ENCODE measurements around the gene ACOT12.

Gene ACOT12

GRCh38 chr5:81429985-81430384 lies 36.1 kb upstream of the ACOT12 start (continued):
- no peak for TF ChIP-seq PATZ1 (CRISPR knock-in tag; IDR thresholded peaks at IDR 0.05; ENCODE audit: borderline replicate concordance)
- TF ChIP-seq ZNF565 (CRISPR knock-in tag; conservative IDR thresholded peaks at IDR 0.05; ENCODE audit: low read depth), result no peak
- TF ChIP-seq SNAI2 (CRISPR knock-in tag; IDR thresholded peaks at IDR 0.05), result no peak
- TF ChIP-seq GLIS3 (CRISPR knock-in tag; IDR thresholded peaks at IDR 0.05), result no peak
- no peak for TF ChIP-seq ARNTL (CRISPR knock-in tag; IDR thresholded peaks at IDR 0.05; ENCODE audit: borderline replicate concordance, low read depth)
- no peak for TF ChIP-seq ZC3H10 (CRISPR knock-in tag; IDR thresholded peaks at IDR 0.05)
- TF ChIP-seq TOX (CRISPR knock-in tag; IDR thresholded peaks at IDR 0.05; ENCODE audit: borderline replicate concordance), result no peak
- TF ChIP-seq OSR1 (CRISPR knock-in tag; IDR thresholded peaks at IDR 0.05), result no peak
- TF ChIP-seq CSRNP3 (CRISPR knock-in tag; IDR thresholded peaks at IDR 0.05), result no peak

GRCh38 chr5:81429363-81429762 lies 35.4 kb upstream of the ACOT12 start:
- no peak for ATAC-seq
- TF ChIP-seq ZFP3 (CRISPR knock-in tag; IDR thresholded peaks at IDR 0.05) (no peak), ZNF70 (CRISPR knock-in tag; IDR thresholded peaks at IDR 0.05) (no peak), ARNTL (CRISPR knock-in tag; IDR thresholded peaks at IDR 0.05; ENCODE audit: borderline replicate concordance, low read depth) (no peak), TCF4 (CRISPR knock-in tag; IDR thresholded peaks at IDR 0.05; ENCODE audit: borderline replicate concordance) (no peak), SNAI2 (CRISPR knock-in tag; IDR thresholded peaks at IDR 0.05) (no peak), TSHZ2 (CRISPR knock-in tag; IDR thresholded peaks at IDR 0.05) (no peak), ZNF8 (CRISPR knock-in tag; IDR thresholded peaks at IDR 0.05) (no peak), POU6F1 (CRISPR knock-in tag; IDR thresholded peaks at IDR 0.05; ENCODE audit: borderline replicate concordance, low read depth) (no peak), GLIS3 (CRISPR knock-in tag; IDR thresholded peaks at IDR 0.05) (no peak), TOX (CRISPR knock-in tag; IDR thresholded peaks at IDR 0.05; ENCODE audit: borderline replicate concordance) (no peak), CSDC2 (CRISPR knock-in tag; IDR thresholded peaks at IDR 0.05) (no peak), PPARA (CRISPR knock-in tag; IDR thresholded peaks at IDR 0.05; ENCODE audit: borderline replicate concordance) (no peak), CSRNP3 (CRISPR knock-in tag; IDR thresholded peaks at IDR 0.05) (no peak), ZFP30 (CRISPR knock-in tag; IDR thresholded peaks at IDR 0.05) (no peak), ZNF565 (CRISPR knock-in tag; conservative IDR thresholded peaks at IDR 0.05; ENCODE audit: low read depth) (no peak), CREB5 (CRISPR knock-in tag; IDR thresholded peaks at IDR 0.05; ENCODE audit: low read depth) (no peak), BACH2 (CRISPR knock-in tag; IDR thresholded peaks at IDR 0.05; ENCODE audit: borderline replicate concordance) (no peak), ISL1 (CRISPR knock-in tag; IDR thresholded peaks at IDR 0.05) (no peak)

Measured in SK-N-SH treated with all-trans-retinoic acid at 6 μM for 48 hours (cell line).